Transverse colon (tissue), 4 donors: ENCODE data around the gene CYB561. TPM values are rescaled to one million over a fixed set of nuclear protein-coding genes. Genes with fewer than 3 reads are reported as not detected.

ENCODE experiments used
- DNase-seq: peaks from one replicate; pipeline ENCODE4 v3.0.0-alpha.2; 2019
- H3K27ac ChIP-seq, 4 donors: fragments of 200-600 bp; sonication (generic); 2 replicates each; pipeline ENCODE4 v1.5.1; 2016 to 2018; ENCODE audit warnings: inconsistent platforms in 4 of 4
- H3K27me3 ChIP-seq: fragments of 200-600 bp; sonication (generic); 2 replicates; pipeline ENCODE4 v1.5.1; 2017; ENCODE audit warnings: inconsistent platforms
- H3K36me3 ChIP-seq, 4 donors: fragments of 200-600 bp; sonication (generic); 2 replicates each; pipeline ENCODE4 v1.5.1; 2017 to 2019; ENCODE audit warnings: inconsistent platforms in 4 of 4
- H3K4me1 ChIP-seq, 4 donors: fragments of 200-600 bp; sonication (generic); 2 replicates each; pipeline ENCODE4 v1.5.1; 2017 to 2020; ENCODE audit warnings: inconsistent platforms in 4 of 4
- H3K4me3 ChIP-seq, 4 donors: fragments of 200-600 bp; sonication (generic); 1 replicate in 1 of 4; 2 replicates in 3 of 4; pipeline versions ENCODE4 v1.5.1 to v1.6.1; 2017 to 2019; ENCODE audit warnings: inconsistent platforms in 4 of 4
- H3K9me3 ChIP-seq, 2 donors: fragments of 200-600 bp; sonication (generic); 2 replicates each; pipeline ENCODE4 v1.5.1; 2017 to 2019; ENCODE audit warnings: inconsistent platforms in 2 of 2
- EP300 ChIP-seq: sonication (generic); formaldehyde crosslinking; IDR thresholded peaks from one replicate; pipeline ENCODE4 v1.6.1; 2017; ENCODE audit warnings: antibody characterized with exemption, low read depth
- POLR2A ChIP-seq: fragments of 450-650 bp; IDR thresholded peaks from one replicate; pipeline ENCODE4 v1.6.1; 2016; ENCODE audit warnings: antibody characterized with exemption, mild to moderate bottlenecking, moderate library complexity
- POLR2AphosphoS5 ChIP-seq, 3 donors: sonication (generic); formaldehyde crosslinking; IDR thresholded peaks; one replicate each; pipeline ENCODE4 v1.6.1; 2016; ENCODE audit warnings: antibody characterized with exemption in 3 of 3
- WGBS, 2 donors: methylation state at CpG; one replicate each; pipeline ENCODE4 v1.1.5; 2018; ENCODE audit warnings: low coverage in 1 of 2; 5-methylcytosine and 5-hydroxymethylcytosine counted together
- in situ Hi-C, 4 donors: fragments of 200-750 bp; cut with MboI; loops; one replicate each; pipeline versions ENCODE4 v1.15.0 to v1.15.1; 2017; ENCODE audit warnings: low sequenced_read_pairs in 3 of 4, low pct_ligation_motif_present in 1 of 4, low pct_unique_long_range_greater_than_20kb in 1 of 4
- intact Hi-C: fragments of 100-400 bp; cut with DNase I; formaldehyde crosslinking; loops from one replicate; pipeline ENCODE4 v1.15.1; 2023; ENCODE audit warnings: low total_unique reads
- total RNA-seq, 4 donors: library from RNA; depleted of rRNA; stranded (reverse); fragments of >200 nt; gene quantifications; one replicate each; pipeline ENCODE4 v1.1.0, GENCODE V29; 2016
- TF ChIP-seq, protein P1 (sequence below), 5 experiments: fragments of 200-600 bp in 3 of 5; fragments of 450-650 bp in 2 of 5; sonication (generic) in 3 of 5; IDR thresholded peaks; 1 replicate in 2 of 5; 2 replicates in 3 of 5; pipeline ENCODE4 v1.5.1; 2016 to 2017; ENCODE audit warnings: antibody characterized with exemption in 5 of 5, inconsistent platforms in 3 of 5, mild to moderate bottlenecking in 2 of 5, moderate library complexity in 1 of 5

CYB561 gene
- total RNA-seq, 4 donors from 2014 or later, result 52.6 to 315 (median 68.5) TPM

DNA sequence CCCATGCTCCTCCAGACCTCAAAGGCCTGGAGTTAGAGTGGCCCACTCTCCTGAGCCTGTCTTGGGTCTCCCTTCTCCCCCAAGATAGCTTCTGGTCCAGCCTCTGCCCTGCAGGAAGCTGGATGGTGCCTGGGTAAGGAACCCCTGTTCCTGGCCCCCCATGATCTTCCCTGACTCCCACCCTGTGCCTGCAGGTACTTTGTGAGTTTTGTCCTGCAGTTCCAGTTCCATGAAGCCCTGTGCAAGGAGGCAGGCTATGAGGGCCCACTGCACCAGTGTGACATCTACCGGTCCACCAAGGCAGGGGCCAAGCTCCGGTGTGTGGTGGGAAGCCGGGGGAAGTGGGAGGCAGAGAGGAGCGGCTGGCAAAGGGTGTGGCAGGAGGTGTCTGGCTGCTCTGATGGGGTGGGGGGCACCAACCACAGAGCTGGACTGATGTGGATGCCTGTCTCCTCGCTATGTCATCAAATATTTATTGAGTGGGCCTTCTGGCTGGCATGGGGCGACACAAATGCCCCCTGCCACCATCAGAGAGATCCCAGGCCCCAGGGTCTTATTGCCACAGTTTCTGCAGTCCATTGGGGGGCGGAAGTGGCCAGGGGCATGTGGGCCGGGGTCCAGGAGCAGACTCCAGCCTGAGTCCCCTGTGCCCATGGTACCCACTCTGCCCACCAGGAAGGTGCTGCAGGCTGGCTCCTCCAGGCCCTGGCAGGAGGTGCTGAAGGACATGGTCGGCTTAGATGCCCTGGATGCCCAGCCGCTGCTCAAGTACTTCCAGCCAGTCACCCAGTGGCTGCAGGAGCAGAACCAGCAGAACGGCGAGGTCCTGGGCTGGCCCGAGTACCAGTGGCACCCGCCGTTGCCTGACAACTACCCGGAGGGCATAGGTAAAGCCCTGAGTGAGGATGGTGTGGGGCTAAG is 37.8 kb upstream of the CYB561 start:
- Histone ChIP-seq H3K9me3 (no peaks in the 10 kb centered on the region), H3K4me1 (no peaks in the 10 kb centered on the region), H3K4me3 (no peak overlapping the region), H3K36me3 (no peaks in the 10 kb centered on the region), H3K27me3 (no peaks in the 10 kb centered on the region), H3K27ac (no peak overlapping the region)
- 88 to 100% methylated on average over 4 to 16 of the region's 16 CpGs for WGBS, 2 donors
- in situ Hi-C loops, result no loop called here
- DNase-seq, result no peak
- no peak for TF ChIP-seq EP300
- TF ChIP-seq POLR2A, result no peak
- intact Hi-C loops, result loop anchor here (5.0 kb wide), 1 partner anchor 52 kb away; no protein-coding TSS in a partner anchor

DNA sequence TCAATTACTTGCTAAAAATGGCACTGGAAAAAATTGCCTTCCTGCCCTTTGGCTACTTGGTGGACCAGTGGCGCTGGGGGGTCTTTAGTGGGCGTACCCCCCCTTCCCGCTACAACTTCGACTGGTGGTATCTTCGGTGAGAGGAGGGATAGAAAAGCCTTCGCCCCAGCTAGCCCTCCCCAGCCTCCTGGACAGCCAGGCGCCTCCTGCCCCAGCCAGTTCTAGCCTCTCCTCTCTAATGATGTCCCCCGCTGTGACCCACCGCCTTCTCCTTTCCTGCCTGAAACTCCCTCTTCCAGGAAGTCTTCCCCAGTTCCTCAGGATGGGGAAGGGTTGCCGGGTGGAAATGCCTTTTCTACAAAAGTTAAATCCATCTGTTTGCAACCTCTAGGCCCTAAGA is 36.9 kb upstream of the CYB561 start:
- H3K27ac ChIP-seq, result no peak overlapping the region
- WGBS, 2 donors, result 84 to 94% methylated on average over 5 to 10 of the region's 10 CpGs

GRCh38 chr17:63482509-63482908 is 36.4 kb upstream of the CYB561 start:
- intact Hi-C loops, result loop anchor here (5.0 kb wide), 1 partner anchor 50 kb away; no protein-coding TSS in a partner anchor

More for the DNA sequence above, 36.9 kb upstream of the CYB561 start:
- no peak for DNase-seq
- in situ Hi-C loops, result no loop called here
- Histone ChIP-seq H3K4me1 (peaks cover 7 to 8% (median 7%) of the 10 kb centered on the region in 4 donors), H3K4me3 (no peak overlapping the region), H3K27me3 (no peaks in the 10 kb centered on the region), H3K36me3 (no peaks in the 10 kb centered on the region), H3K9me3 (no peaks in the 10 kb centered on the region)
- TF ChIP-seq, protein P1, sequence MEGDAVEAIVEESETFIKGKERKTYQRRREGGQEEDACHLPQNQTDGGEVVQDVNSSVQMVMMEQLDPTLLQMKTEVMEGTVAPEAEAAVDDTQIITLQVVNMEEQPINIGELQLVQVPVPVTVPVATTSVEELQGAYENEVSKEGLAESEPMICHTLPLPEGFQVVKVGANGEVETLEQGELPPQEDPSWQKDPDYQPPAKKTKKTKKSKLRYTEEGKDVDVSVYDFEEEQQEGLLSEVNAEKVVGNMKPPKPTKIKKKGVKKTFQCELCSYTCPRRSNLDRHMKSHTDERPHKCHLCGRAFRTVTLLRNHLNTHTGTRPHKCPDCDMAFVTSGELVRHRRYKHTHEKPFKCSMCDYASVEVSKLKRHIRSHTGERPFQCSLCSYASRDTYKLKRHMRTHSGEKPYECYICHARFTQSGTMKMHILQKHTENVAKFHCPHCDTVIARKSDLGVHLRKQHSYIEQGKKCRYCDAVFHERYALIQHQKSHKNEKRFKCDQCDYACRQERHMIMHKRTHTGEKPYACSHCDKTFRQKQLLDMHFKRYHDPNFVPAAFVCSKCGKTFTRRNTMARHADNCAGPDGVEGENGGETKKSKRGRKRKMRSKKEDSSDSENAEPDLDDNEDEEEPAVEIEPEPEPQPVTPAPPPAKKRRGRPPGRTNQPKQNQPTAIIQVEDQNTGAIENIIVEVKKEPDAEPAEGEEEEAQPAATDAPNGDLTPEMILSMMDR (IDR thresholded peaks at IDR 0.05), result no peak
- TF ChIP-seq POLR2AphosphoS5 (IDR thresholded peaks at IDR 0.05), result no peak
- intact Hi-C loops, result loop anchor here (5.0 kb wide), 1 partner anchor 51 kb away; no protein-coding TSS in a partner anchor

GRCh38 chr17:63481488-63481870 is 35.4 kb upstream of the CYB561 start:
- Histone ChIP-seq H3K27ac (no peak overlapping the region), H3K27me3 (peaks cover 10% of the 10 kb centered on the region), H3K4me3 (no peak overlapping the region), H3K4me1 (peaks cover 14 to 22% (median 18%) of the 10 kb centered on the region in 4 donors), H3K9me3 (no peaks in the 10 kb centered on the region), H3K36me3 (no peaks in the 10 kb centered on the region)
- no peak for DNase-seq
- in situ Hi-C loops, result no loop called here
- intact Hi-C loops, result loop anchor here (5.0 kb wide), 1 partner anchor 49 kb away; no protein-coding TSS in a partner anchor
- TF ChIP-seq POLR2A (no peak), POLR2AphosphoS5 (IDR thresholded peaks at IDR 0.05) (no peak), EP300 (no peak)
- TF ChIP-seq, protein P1 (IDR thresholded peaks at IDR 0.05), result no peak
- 91% methylated on average over 16 of the region's 16 CpGs; no CpG with 5 or more reads in 1 of the 2 donors for WGBS, 2 donors

More at GRCh38 chr17:63482509-63482908, 36.4 kb upstream of the CYB561 start:
- Histone ChIP-seq H3K27me3 (peaks cover 5% of the 10 kb centered on the region), H3K4me1 (peaks cover 12 to 14% (median 13%) of the 10 kb centered on the region in 4 donors), H3K4me3 (no peak overlapping the region), H3K36me3 (no peaks in the 10 kb centered on the region), H3K27ac (no peak overlapping the region), H3K9me3 (no peaks in the 10 kb centered on the region)
- in situ Hi-C loops, result no loop called here
- no peak for TF ChIP-seq POLR2A
- TF ChIP-seq EP300, result no peak
- no peak for TF ChIP-seq POLR2AphosphoS5 (IDR thresholded peaks at IDR 0.05)
- TF ChIP-seq, protein P1 (IDR thresholded peaks at IDR 0.05), result no peak
- 81% methylated on average over 16 of the region's 16 CpGs; no CpG with 5 or more reads in 1 of the 2 donors for WGBS, 2 donors
- DNase-seq, result no peak
